ENCODE data around the gene MCM10.
"Not testable (repeated sequence)": the region's sequence is repeated elsewhere in the genome, so short reads cannot be mapped to it uniquely, and the experiment has no call there.

The MCM10 gene

GRCh38 chr10:13206546-13207443 lies 45.4 kb downstream of the MCM10 start:
- DNase-seq (ENCODE audit: low read depth): peak; percentile 17
- H3K4me3 ChIP-seq (ENCODE audit: low read depth, low read length): no peak overlapping the region

- H3K4me3 ChIP-seq (ENCODE audit: low read depth, low read length): no peak overlapping the region
- no peak for DNase-seq (ENCODE audit: low read depth)
These were observed 51.8 kb downstream of the MCM10 start for GRCh38 chr10:13213163-13213562.

GRCh38 chr10:13218878-13219277 lies 57.5 kb downstream of the MCM10 start:
- no peak for DNase-seq (ENCODE audit: low read depth)
- no peak overlapping the region for H3K4me3 ChIP-seq (ENCODE audit: low read depth, low read length)

- no peak for DNase-seq (ENCODE audit: low read depth)
- H3K4me3 ChIP-seq (ENCODE audit: low read depth, low read length): no peak overlapping the region
These were observed 58.6 kb downstream of the MCM10 start for GRCh38 chr10:13219685-13220670.

GRCh38 chr10:13221572-13221971 lies 60.2 kb downstream of the MCM10 start:
- no peak overlapping the region for H3K4me3 ChIP-seq (ENCODE audit: low read depth, low read length)
- no peak for DNase-seq (ENCODE audit: low read depth)

GRCh38 chr10:13222151-13222550 lies 60.8 kb downstream of the MCM10 start:
- no peak overlapping the region for H3K4me3 ChIP-seq (ENCODE audit: low read depth, low read length)

GRCh38 chr10:13222566-13222965 lies 61.2 kb downstream of the MCM10 start:
- no peak overlapping the region for H3K4me3 ChIP-seq (ENCODE audit: low read depth, low read length)
- DNase-seq (ENCODE audit: low read depth): no peak

More at GRCh38 chr10:13222151-13222550, 60.8 kb downstream of the MCM10 start:
- no peak for DNase-seq (ENCODE audit: low read depth)

- H3K4me3 ChIP-seq (ENCODE audit: low read depth, low read length): no peak overlapping the region
- DNase-seq (ENCODE audit: low read depth): no peak
These were observed 61.9 kb downstream of the MCM10 start for GRCh38 chr10:13223241-13223640.

- H3K4me3 ChIP-seq (ENCODE audit: low read depth, low read length): no peak overlapping the region
- DNase-seq (ENCODE audit: low read depth): no peak
These were observed 63.0 kb downstream of the MCM10 start for GRCh38 chr10:13224210-13224995.

GRCh38 chr10:13225601-13226000 lies 64.2 kb downstream of the MCM10 start:
- no peak overlapping the region for H3K4me3 ChIP-seq (ENCODE audit: low read depth, low read length)
- no peak for DNase-seq (ENCODE audit: low read depth)

GRCh38 chr10:13227031-13227430 lies 65.7 kb downstream of the MCM10 start:
- H3K4me3 ChIP-seq (ENCODE audit: low read depth, low read length): no peak overlapping the region
- DNase-seq (ENCODE audit: low read depth): no peak

- DNase-seq (ENCODE audit: low read depth): no peak
- no peak overlapping the region for H3K4me3 ChIP-seq (ENCODE audit: low read depth, low read length)
These were observed 69.8 kb downstream of the MCM10 start for GRCh38 chr10:13231190-13231589.

- no peak for DNase-seq (ENCODE audit: low read depth)
- no peak overlapping the region for H3K4me3 ChIP-seq (ENCODE audit: low read depth, low read length)
These were observed 70.5 kb downstream of the MCM10 start for GRCh38 chr10:13231808-13232207.

- H3K4me3 ChIP-seq (ENCODE audit: low read depth, low read length): no peak overlapping the region
- no peak for DNase-seq (ENCODE audit: low read depth)
These were observed 72.0 kb downstream of the MCM10 start for GRCh38 chr10:13233358-13233757.

GRCh38 chr10:13234172-13234571 lies 72.8 kb downstream of the MCM10 start, which contains the start of gene UCMA:
Gene UCMA, minus strand, starts transcription at chr10:13234374. Its CDS starts 116 bp downstream, at chr10:13234258.
- H3K4me3 ChIP-seq (ENCODE audit: low read depth, low read length): no peak within 1 kb of the TSS
- no peak for DNase-seq (ENCODE audit: low read depth)

GRCh38 chr10:13234736-13235135 lies 73.4 kb downstream of the MCM10 start:
- H3K4me3 ChIP-seq (ENCODE audit: low read depth, low read length); DNase-seq (ENCODE audit: low read depth): not testable (repeated sequence)

GRCh38 chr10:13236638-13237037 lies 75.3 kb downstream of the MCM10 start:
- no peak overlapping the region for H3K4me3 ChIP-seq (ENCODE audit: low read depth, low read length)

GRCh38 chr10:13238271-13239077 lies 77.1 kb downstream of the MCM10 start:
- no peak overlapping the region for H3K4me3 ChIP-seq (ENCODE audit: low read depth, low read length)

More at GRCh38 chr10:13236638-13237037, 75.3 kb downstream of the MCM10 start:
- DNase-seq (ENCODE audit: low read depth): no peak

More at GRCh38 chr10:13238271-13239077, 77.1 kb downstream of the MCM10 start:
- DNase-seq (ENCODE audit: low read depth): no peak

All from skeletal muscle cell (primary cell).